NOMO-1 treated with dmso at 0.1 percent for 144 hours (cell line): ENCODE results near the gene FAM120AOS.
"Not testable (repeated sequence)": the region's sequence is repeated elsewhere in the genome, so short reads cannot be mapped to it uniquely, and the experiment has no call there.

Experiments
- DNase-seq: peaks from one replicate; lab custom pipeline; 2025; ENCODE audit not compliant: unreplicated experiment; lab: John Stamatoyannopoulos, UW

FAM120AOS gene

DNA sequence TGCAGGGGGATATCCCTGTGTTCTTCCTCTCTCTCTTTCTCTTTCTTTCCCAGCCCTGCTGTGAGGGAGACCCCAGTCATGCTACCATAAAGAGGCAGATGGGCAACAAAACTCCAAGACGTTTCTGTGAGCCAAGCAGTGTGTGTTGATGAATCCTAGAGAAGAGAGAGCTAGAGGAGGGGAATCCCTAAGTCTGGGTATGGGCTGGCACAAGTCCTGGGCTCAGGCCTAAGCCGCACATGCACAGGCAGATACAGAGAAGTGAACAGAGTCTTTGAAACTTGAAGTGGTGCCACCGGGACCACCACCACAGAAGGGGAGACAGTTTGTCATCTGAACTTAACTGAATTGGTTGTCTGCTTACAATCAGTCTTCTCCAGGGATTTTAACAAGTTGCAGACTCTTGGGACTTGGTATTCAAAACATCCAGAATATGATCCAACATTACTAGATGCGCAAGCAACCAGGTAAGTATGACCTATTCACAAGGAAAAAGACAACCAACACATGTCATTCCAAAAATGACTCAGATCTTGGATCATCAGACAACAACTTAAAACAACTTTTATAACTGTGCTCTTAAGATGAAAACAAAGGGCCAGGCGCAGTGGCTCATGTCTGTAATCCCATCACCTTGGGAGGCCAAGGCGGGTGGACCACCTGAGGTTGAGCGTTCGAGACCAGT lies 12.3 kb downstream of the FAM120AOS start:
- DNase-seq: no peak

DNA sequence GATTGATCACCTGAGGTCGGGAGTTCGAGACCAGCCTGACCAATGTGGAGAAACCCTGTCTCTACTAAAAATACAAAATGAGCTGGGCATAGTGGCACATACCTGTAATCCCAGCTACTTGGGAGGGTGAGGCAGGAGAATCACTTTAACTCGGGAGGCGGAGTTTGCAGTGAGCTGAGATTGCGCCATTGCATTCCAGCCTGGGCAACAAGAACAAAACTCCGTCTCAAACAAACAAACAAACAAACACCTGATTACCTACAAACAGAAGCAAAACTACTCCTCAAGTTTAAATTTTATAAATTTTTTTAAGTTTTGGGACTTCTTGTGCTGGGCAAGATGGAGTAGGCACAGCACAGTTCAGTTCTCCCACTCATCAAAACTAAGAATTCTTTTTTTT lies 14.1 kb downstream of the FAM120AOS start:
- DNase-seq: not testable (repeated sequence)

DNA sequence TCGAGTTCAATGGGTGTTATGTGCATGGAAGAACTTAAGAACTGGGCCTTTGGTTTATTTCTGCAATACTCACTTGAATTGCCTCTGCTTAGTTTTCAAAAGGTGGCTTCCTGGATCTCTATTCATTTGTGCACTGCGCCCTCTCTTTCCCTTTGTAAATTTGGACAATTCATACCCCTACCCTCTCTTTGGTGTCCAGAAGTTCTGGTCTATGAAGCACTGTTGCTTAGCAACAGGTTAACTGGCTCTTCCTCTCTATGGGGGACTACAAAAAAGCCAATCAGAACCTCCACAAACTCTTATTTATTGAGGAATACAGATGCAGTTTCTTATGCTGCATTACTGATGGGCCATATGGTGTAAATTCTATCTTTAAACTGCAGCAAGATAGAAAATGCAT lies 15.4 kb downstream of the FAM120AOS start:
- DNase-seq: no peak

DNA sequence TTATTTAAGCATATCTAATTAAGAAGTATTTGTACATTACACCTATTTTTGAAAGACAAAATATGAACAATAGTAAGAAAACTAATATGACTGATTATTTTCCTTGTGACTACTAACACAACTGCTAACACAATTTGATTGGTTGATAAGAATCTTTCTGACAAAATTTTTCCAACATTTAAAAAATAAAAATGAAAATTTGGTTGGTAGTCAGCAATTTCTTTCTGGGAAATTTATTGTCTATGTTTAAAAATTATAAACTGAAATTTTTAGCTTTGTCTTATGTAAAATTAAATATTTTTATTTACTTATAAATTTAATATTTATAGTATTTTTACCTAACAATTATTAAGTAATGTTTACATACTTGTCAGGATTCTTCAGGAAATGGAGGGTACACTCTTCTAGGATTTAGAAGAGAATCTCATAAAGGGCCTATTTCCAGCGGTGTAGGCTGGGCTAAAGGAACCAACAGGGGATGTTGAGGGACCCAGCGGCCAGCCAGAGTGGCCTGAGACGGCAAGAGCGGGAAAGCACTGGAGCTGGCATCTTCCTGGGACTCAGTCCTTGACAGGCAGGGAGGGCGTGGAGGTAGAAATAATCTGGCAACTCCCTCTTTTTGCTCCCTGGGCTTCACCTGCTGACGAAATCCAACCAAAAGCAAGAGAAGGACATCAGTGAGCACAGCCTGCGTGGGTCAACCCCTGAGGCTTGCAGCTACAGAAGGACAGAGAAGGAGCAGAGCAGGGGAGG lies 16.6 kb downstream of the FAM120AOS start:
- DNase-seq: no peak

DNA sequence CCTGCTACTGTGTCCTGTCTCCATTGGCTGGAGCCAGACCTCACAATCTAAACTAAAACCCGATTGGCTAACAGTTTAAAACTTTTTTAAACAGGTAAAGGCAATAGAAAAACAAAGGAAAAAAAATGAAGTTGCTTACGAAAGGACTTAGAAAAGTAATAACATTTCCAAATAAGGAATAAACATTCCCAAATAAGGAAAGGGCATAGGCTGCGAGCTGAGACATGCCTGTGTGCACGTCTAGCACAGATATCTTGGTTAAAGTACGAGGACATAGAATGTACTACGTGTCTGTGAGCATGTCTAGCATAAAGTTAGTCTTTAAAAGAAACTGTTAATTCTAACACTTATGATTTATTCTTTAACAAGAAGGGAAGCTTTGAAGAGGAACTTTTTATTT lies 17.2 kb downstream of the FAM120AOS start:
- DNase-seq: no peak

DNA sequence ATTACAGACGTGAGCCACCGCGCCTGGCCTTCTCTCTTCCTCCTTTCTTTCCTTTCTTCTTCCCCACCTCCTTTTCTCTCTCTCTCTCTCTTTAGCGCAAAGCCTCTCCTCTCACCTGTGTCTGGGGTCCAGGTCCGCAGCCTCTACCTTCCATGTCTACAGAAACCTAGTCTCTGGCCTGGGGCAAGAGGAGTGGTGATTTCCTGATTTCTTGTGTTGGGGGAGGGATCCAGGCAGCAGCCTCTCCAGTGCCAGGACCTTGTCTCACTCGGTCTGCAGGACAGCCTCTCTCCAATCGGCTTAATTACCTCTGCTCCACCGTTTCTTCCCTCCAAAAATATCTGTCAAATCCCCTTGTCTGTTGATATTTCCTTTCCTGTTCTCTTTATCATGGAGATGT lies 18.0 kb downstream of the FAM120AOS start:
- no peak for DNase-seq

DNA sequence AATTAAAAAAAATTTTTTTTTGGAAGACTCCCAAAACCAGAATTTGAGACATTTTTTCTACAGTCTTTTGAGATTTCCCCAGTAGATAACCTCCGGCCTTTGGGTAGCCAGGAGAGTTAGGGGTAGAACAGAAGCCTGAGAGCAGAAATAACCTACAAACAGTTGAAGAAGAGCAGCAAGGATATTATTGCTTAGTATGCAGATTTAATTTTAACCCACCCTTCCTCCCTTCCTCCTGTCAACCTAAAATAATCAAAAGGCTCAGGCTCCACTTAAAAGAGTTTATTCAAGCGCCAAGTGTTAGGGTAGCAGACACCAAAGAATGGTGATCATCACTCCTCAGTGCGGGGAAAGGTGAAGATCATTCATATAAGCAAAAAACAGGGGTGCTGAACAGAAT lies 19.3 kb downstream of the FAM120AOS start:
- DNase-seq: no peak

DNA sequence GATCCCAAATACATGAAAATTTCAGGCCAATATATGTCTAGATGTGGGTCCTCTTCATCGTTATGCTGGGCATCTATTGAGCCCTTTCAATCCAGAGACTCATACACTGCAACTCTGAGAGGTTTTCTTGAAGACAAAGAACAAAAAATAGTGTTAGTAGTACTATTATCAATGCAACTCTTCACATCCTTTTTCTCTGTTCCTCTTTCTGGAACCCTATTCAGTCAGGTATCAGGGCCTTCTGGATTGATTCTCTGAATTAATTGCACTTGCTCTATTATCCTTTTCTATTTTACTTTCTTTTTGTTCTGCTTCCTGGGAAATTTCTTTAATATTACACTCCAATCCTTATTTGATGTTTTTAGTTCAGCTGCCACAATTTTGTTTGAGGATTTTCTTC lies 20.4 kb downstream of the FAM120AOS start:
- no peak for DNase-seq

DNA sequence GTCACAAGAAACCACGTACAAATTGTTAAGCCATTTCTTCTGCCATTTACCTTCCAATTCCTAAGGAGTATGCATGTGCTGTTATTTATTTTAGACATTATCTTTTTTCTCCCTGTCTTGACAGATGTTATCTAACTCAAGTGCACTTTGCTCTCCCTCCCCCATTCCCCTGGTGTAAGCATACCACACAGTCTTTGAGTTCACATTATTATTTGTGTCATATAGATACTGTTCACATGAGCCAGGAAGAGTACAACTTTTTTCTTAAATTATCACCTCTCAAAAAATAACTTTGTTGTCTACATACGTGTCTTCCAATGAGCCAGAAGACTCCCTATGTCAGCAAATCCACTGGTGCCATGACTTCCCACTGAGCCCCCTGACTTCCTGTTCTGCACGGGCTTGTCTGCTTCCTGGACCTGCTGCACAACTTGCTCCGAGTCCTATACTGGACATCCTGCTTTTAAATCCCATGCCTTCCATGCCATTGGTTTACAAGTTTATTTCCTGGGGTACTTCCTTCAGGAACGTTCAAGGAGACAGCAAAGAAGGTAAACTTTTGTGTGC lies 21.8 kb downstream of the FAM120AOS start:
- DNase-seq: no peak

DNA sequence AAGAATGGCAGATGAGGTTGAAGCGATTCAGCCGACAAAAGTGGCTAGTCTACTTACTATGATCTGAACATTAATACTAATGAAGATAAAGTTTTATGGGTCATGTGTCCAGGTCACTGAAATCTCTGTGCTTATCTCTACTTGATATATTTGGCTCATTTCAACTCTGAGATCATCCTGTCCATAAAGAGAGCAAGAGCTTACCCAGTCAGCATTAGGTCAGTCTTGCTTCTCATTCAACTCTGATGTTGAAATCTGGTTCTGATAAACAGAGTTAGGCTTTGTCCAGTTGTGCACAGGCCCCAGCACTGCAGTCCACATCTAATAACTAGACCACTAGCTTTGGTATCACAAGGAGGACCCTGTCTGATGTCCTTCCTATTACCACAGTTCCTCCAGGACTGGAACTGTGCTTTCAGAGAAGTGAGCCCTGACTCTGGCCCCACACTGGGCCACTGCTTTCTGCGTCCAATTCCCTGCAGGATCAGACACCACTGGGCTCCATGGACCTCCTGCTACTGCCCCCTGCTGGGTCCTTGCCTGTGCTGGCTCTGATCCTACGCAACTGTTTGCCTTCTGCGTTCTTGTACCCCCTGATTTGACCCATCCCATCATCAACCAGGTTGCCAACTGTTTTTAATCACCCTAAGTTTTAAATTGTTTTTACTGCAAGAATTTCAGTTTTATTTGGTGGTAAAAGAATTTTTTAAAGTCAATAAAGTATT lies 25.6 kb downstream of the FAM120AOS start:
- DNase-seq: no peak

DNA sequence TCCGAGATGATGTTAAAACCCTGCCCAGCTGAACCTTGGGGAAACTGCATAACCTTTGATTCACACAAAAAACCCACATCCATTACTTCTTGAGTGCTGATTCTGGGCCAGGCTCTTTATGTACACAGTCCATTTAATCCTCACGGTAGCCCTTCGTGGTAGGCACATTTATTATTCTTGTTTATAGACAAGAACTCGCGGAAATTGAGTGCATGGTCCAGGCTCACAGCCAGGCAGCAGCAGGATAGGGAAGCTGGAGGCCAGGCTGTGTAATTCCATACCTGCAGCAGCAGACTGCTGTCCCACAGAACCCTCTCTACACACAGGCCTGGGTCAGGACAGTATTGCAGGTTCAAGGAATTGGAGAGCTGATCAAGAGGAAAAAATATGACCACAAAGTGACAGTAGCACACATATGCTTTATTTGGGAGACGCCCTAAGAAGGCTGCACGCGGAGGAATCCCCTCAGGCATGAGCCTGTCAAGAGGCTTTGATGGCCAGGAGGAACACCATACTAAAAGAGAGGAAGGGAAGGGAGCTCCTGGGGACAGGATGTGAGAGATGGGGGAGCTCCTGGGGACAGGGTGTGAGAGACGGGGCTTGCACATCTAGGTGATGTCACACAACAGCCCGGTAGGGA lies 30.3 kb downstream of the FAM120AOS start:
- no peak for DNase-seq

DNA sequence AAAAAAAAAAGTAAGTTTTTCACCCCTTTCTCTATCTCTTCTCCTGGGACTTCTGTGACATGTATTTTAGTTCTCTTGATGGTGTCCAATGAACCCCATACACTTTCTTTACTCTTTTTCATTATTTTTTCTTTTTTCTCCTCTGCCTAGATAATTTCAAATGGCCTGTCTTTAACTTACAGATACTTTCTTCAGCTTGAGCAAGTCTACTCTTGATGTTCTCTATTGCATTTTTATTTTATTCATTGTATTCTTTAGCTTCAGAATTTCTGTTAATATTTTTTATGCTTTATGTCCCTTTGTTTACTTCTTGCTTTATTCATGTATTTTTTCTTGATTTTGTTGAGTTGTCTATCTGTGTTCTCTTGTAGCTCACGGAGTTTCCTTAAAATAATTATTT lies 34.4 kb downstream of the FAM120AOS start:
- DNase-seq: no peak

DNA sequence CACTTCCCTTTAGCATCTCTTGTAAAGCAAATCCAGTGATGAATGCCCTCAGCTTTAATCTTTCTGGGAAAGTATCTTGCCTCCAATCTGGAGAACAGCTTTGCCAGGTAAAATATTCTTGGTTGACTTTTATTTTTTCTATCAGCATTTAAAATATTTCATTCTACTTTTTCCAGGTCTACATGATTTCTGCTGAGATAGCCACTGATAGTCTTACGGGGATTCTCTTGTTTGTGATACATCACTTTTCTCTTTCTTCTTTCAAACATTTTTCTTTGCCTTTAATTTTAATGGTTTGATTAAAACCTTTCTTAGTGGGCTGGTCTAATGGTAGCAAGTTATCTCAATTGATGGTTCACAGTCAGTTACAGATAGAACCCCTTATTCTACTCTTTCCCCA lies 35.8 kb downstream of the FAM120AOS start:
- no peak for DNase-seq

DNA sequence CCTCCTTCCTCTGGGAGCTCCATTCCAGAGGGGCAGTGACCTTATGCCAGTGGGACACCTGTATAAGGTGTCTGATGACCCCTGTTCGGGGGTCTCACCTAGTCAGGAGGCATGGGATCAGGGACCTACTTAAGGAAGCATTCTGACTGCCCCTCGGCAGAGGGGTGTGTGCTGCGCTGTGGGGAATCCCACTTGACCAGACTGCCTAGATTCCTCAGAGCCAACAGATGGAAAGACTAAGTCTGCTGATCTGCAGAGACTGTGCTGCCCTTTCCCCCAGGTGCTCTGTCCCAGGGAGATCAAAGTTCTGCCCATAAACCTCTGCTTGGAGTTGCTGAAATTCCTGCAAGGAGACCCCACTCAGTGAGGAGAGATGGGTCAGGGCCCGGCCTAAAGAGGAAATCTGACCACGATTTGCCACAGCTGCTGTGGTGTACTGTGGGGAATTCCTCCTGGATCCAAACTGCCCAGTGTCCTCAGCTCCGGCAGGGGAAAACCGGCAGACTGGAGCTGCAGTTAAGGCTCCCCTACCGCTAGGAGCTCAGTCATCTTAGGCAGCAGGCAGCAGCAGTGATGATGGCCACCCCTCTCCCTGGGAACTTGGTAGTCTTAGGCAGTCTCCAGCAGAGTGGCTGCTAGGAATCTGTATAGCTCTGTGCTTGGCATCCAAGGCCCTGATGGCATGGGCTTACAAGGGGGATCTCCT lies 36.7 kb downstream of the FAM120AOS start:
- DNase-seq: no peak

DNA sequence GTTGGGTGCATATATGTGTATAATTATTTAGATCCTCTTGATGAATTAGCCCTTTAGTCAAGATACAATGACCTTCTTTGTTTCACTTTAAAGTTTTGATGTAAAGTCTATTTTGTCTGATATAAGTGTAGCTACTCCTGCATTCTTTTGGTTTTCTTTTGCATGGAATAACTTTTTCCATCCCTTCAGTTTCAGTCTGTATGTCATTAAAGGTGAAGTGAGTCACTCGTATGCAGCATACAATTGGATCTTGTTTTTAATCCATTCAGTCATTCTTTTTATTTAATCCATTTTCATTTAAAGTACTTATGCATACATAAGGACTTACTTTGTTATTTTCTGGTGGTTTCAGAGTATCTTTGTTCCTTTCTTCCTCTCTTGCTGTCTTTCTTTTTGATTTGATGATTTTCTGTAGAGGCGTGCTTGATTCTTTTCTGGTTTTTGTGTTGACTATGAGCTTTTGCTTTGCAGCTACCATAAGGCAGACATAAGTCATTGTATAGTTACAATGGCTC lies 38.1 kb downstream of the FAM120AOS start:
- no peak for DNase-seq

DNA sequence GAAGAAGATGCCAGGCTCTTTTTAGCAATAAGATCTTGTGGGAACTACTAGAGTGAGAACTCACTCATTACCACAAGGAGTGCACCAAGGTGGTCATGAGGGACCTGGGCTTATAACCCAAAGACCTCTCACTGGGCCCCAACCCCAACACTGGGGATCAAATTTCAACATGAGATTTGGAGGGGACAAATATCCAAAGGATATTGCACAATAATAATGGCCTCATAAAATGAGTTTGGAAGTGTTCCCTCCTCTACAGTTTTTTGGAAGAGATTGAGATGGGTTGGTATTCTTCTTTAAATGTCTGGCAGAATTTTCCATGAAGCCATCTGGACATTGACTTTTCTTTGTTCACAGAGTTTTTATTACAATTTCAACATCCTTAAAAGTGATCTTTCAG lies 39.9 kb downstream of the FAM120AOS start:
- DNase-seq: no peak

DNA sequence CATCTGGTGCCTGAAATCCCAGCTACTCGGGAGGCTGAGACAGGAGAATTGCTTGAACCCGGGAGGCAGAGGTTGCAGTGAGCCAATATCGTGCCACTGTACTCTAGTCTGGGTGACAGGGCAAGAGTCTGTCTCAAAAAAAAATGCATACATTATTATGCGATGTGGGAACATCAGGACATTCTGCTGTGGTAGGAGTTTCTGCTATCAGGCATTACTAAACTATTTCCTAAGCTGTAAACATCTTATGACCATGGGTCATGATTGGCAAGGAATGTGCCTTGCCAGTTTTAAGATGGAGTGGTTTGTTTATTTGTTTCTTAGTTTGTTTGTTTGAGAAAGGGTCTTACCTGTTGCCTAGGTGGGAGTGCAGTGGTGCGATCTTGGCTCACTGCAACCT lies 47.0 kb downstream of the FAM120AOS start:
- no peak for DNase-seq

DNA sequence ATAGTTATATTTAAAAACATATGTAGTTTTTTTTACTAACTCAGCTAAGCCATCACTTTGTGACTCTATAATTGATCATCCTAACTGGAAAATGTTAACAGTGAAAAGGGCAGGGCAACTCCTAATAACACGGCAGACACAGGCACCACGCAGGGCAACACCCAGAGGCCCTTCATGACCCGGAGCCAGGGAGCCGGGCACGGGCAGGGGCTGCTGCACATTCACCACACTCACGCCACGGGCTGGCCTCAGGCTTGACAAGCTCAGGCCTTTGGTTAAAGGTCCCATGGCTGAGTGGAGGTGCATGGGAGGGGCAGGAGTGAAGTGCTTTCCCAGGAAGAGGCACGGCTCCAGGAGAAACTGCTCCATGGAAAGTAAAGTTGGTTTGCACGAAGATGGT lies 54.9 kb downstream of the FAM120AOS start:
- DNase-seq: no peak

DNA sequence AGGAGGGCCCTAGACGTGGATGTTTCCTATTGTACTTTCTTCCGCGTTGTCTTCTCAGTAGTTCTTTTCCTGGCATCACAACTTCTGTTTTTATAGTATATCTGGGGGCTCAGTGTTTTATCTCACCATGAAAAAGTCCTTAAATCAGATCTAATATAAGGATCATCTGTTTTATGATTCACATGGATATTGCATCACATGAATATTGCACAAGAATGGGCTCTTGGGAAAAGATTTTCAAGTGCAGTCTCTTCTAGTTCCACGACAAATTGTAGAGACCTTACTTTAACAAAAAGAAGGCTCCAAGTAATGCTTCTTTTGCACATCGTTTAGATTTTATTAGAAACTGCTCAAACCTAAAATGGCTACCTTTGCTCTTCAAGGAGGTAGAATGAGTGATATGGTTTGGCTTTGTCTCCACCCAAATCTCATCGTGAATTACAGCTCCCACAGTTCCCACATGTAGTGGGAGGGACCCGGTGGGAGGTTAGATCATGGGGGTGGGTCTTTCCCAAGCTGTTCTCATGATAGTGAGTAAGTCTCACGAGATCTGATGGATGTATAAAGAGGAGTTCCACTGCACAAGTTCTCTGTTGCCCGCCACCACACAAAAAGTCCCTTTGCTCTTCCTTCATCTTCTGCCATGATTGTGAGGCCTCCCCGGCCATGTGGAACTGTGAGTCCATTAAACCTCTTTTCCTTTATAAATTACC lies 55.6 kb downstream of the FAM120AOS start:
- DNase-seq: no peak
